SU-DHL-6 (cell line): Measurements from ENCODE around the gene ZSCAN1.

Experiments used
- H2AFZ ChIP-seq: fragments of 200-600 bp; sonication (generic); 2 replicates; pipeline ENCODE4 v1.6.1; 2014; ENCODE audit warnings: low read depth, mild to moderate bottlenecking, moderate library complexity, mixed read lengths, antibody characterized with exemption, low read length; ENCODE audit not compliant: severe bottlenecking
- H3F3A ChIP-seq: fragments of 200-600 bp; shearing (Covaris generic); 2 replicates; pipeline ENCODE4 v1.6.0; 2016; ENCODE audit warnings: antibody characterized with exemption, mild to moderate bottlenecking; ENCODE audit not compliant: insufficient read depth
- H3K27ac ChIP-seq: fragments of 200-600 bp; sonication (generic); 2 replicates; pipeline ENCODE4 v1.5.1; 2016; ENCODE audit warnings: low read depth, mild to moderate bottlenecking, low read length, moderate library complexity, mixed read lengths
- H3K27me3 ChIP-seq: fragments of 200-600 bp; sonication (generic), shearing (Covaris generic); 2 replicates; pipeline ENCODE4 v1.6.0; 2014; ENCODE audit warnings: mild to moderate bottlenecking, low read length
- H3K36me3 ChIP-seq: fragments of 200-600 bp; sonication (generic); 2 replicates; pipeline ENCODE4 v1.6.1; 2014; ENCODE audit warnings: mild to moderate bottlenecking, low read length, mixed read lengths
- H3K4me2 ChIP-seq: fragments of 300-600, 200-600 bp; shearing (Covaris generic), sonication (generic); 2 replicates; pipeline ENCODE4 v1.6.0; 2014; ENCODE audit warnings: low read length, low read depth, mild to moderate bottlenecking; ENCODE audit not compliant: poor library complexity, severe bottlenecking
- H3K4me3 ChIP-seq: fragments of 200-600 bp; sonication (generic); 2 replicates; pipeline ENCODE4 v1.5.1; 2014; ENCODE audit warnings: antibody characterized with exemption, low read length, mild to moderate bottlenecking, mixed read lengths; ENCODE audit not compliant: insufficient read depth, poor library complexity, severe bottlenecking
- H3K79me2 ChIP-seq: fragments of 200-600 bp; sonication (generic); 2 replicates; pipeline ENCODE4 v1.6.1; 2014; ENCODE audit warnings: mild to moderate bottlenecking, low read length, moderate library complexity; ENCODE audit not compliant: insufficient read depth
- H3K9ac ChIP-seq: fragments of 200-600 bp; sonication (generic); 2 replicates; pipeline ENCODE4 v1.7.0; 2014; ENCODE audit warnings: mild to moderate bottlenecking, low read length
- H3K9me2 ChIP-seq: fragments of 200-600 bp; sonication (generic); replicated peaks from 2 replicates; pipeline ENCODE4 v1.6.1; 2014; ENCODE audit warnings: low read length; ENCODE audit not compliant: insufficient read depth
- H3K9me3 ChIP-seq: fragments of 200-600 bp; sonication (generic); 2 replicates; pipeline ENCODE4 v1.6.1; 2014; ENCODE audit warnings: low read length, mixed read lengths; ENCODE audit not compliant: insufficient read depth
- H4K20me1 ChIP-seq: fragments of 200-600 bp; sonication (generic); 2 replicates; pipeline ENCODE4 v1.6.1; 2014; ENCODE audit warnings: low read depth, mild to moderate bottlenecking, antibody characterized with exemption, low read length, moderate library complexity, mixed read lengths
- CTCF ChIP-seq: fragments of 200-600 bp; sonication (generic); IDR thresholded peaks from one replicate; pipeline ENCODE4 v1.5.1; 2017; ENCODE audit warnings: antibody characterized with exemption, mild to moderate bottlenecking, low read length, moderate library complexity; ENCODE audit not compliant: insufficient read depth, poor library complexity, severe bottlenecking
- EZH2phosphoT487 ChIP-seq: fragments of 200-600 bp; sonication (generic), shearing (Covaris generic); conservative IDR thresholded peaks from 2 replicates; pipeline ENCODE4 v1.6.1; 2018; ENCODE audit warnings: mild to moderate bottlenecking, antibody characterized with exemption, low read length, moderate library complexity, mixed read lengths

The ZSCAN1 gene

DNA sequence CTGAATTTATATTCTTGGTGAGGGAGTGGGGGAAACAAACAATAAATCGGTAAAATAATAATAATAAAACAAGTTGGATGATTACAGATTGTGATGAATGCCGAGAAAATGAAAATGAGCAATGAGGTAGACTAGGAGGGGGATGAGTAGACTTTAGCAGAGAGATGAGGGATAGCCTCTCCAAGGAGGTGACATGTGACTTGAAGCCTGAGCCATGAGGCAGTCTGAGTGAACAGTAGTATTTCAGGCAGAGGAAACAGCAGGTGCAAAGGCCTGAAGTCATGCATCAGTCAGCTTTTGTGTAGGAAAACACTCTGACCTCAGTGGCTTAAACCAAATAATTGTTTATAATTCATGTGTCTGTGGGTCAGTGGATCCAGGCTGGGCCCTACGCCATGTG is 29.9 kb downstream of the ZSCAN1 start:
- no peak for TF ChIP-seq CTCF
- TF ChIP-seq EZH2phosphoT487, result no peak
- Histone ChIP-seq H3K9me3 (peaks cover 25% of the 10 kb centered on the region; the same call in 1 of the 2 replicates), H3K27ac (no peak overlapping the region), H4K20me1 (no peaks in the 10 kb centered on the region), H3K4me2 (no peak overlapping the region), H2AFZ (no peak overlapping the region), H3K9ac (no peak overlapping the region), H3K36me3 (no peaks in the 10 kb centered on the region), H3K79me2 (no peaks in the 10 kb centered on the region), H3K4me3 (no peak overlapping the region), H3K27me3 (no peaks in the 10 kb centered on the region), H3F3A (no peaks in the 10 kb centered on the region), H3K9me2 (no peaks in the 10 kb centered on the region)

DNA sequence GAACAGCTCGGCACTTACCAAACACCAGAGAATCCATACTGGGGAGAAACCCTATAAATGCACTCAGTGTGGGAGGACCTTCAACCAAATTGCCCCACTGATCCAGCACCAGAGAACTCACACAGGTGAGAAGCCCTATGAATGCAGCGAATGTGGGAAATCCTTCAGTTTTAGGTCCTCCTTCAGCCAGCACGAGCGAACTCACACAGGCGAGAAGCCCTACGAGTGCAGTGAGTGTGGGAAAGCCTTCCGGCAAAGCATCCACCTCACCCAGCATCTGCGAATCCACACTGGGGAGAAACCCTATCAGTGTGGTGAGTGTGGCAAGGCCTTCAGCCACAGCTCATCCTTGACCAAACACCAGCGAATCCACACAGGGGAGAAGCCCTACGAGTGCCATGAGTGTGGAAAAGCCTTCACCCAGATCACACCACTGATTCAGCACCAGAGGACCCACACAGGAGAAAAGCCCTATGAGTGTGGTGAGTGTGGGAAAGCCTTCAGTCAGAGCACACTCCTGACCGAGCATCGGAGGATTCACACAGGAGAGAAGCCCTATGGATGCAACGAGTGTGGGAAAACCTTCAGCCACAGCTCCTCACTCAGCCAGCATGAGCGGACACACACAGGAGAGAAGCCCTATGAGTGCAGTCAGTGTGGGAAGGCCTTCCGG is 33.6 kb downstream of the ZSCAN1 start:
- Histone ChIP-seq H3K9me3 (peaks cover 31% of the 10 kb centered on the region; the same call in 1 of the 2 replicates), H3K27ac (no peak overlapping the region), H3K79me2 (no peaks in the 10 kb centered on the region), H3K4me2 (no peak overlapping the region), H3K4me3 (no peak overlapping the region), H3K27me3 (no peaks in the 10 kb centered on the region), H3K36me3 (no peaks in the 10 kb centered on the region), H3K9me2 (no peaks in the 10 kb centered on the region), H2AFZ (no peak overlapping the region), H4K20me1 (no peaks in the 10 kb centered on the region), H3K9ac (no peak overlapping the region), H3F3A (no peaks in the 10 kb centered on the region)
- TF ChIP-seq CTCF, result no peak
- no peak for TF ChIP-seq EZH2phosphoT487

GRCh38 chr19:58079792-58080191 is 46.0 kb downstream of the ZSCAN1 start:
- Histone ChIP-seq H3K4me3 (no peak overlapping the region), H3K9me2 (no peaks in the 10 kb centered on the region), H3K9me3 (no peaks in the 10 kb centered on the region), H3F3A (no peaks in the 10 kb centered on the region), H3K36me3 (no peaks in the 10 kb centered on the region), H3K27me3 (no peaks in the 10 kb centered on the region), H3K4me2 (no peak overlapping the region), H2AFZ (no peak overlapping the region), H4K20me1 (no peaks in the 10 kb centered on the region), H3K9ac (no peak overlapping the region), H3K27ac (no peak overlapping the region), H3K79me2 (no peaks in the 10 kb centered on the region)
- no peak for TF ChIP-seq EZH2phosphoT487
- no peak for TF ChIP-seq CTCF
